ENCODE data around the gene CHPF. TPM values are rescaled to one million over a fixed set of nuclear protein-coding genes. Genes with fewer than 3 reads are reported as not detected.

Gene CHPF
- total and polyA plus RNA-seq, 10 of the 15 experiments (the other 5 are each of a cell fraction or from before 2014, with no cell fraction given) = 0.09 to 17.4 (median 8.3) TPM; not detected in 1

- TF ChIP-seq BCL11A (IDR thresholded peaks at IDR 0.05; ENCODE audit: low read depth, low read length) = no peak
- no peak for TF ChIP-seq IRF5 (IDR thresholded peaks at IDR 0.05; ENCODE audit: borderline replicate concordance)
- no peak for TF ChIP-seq MAX (IDR thresholded peaks at IDR 0.05; ENCODE audit: low read depth, low read length)
- TF ChIP-seq E4F1 (IDR thresholded peaks at IDR 0.05; ENCODE audit: borderline replicate concordance, partially characterized antibody) = no peak
- no peak for TF ChIP-seq YY1 (IDR thresholded peaks at IDR 0.05; ENCODE audit: low read depth, low read length)
- no peak for TF ChIP-seq MTA2 (IDR thresholded peaks at IDR 0.05; ENCODE audit: low read depth)
- TF ChIP-seq KAT2A (conservative IDR thresholded peaks at IDR 0.05; ENCODE audit: control insufficient read depth, low read depth, low read length) = no peak
- TF ChIP-seq BCL3 (IDR thresholded peaks at IDR 0.05; ENCODE audit: borderline replicate concordance, insufficient read depth, low read depth, low read length, poor library complexity, severe bottlenecking) = no peak
- no peak for TF ChIP-seq EP300 (IDR thresholded peaks at IDR 0.05; ENCODE audit: borderline replicate concordance in 1 of 2, control insufficient read depth in 1 of 2, low read depth in 2 of 2, low read length in 2 of 2)
- no peak for TF ChIP-seq FOXK2 (IDR thresholded peaks at IDR 0.05)
- TF ChIP-seq HDAC6 (IDR thresholded peaks at IDR 0.05; ENCODE audit: unreplicated experiment) = no peak
Measured at GRCh38 chr2:219553168-219553417, 9.5 kb upstream of the CHPF start (continued).

Data from GM12878 (cell line).